HEK293 (cell line): Measurements from ENCODE around the gene WWOX.

Experiments
- CTCF ChIA-PET: fragments of 350-600 bp; formaldehyde crosslinking; extraction: SDS; loops from one replicate; lab custom pipeline; 2021; ENCODE audit warnings: antibody characterized with exemption; lab: Yijun Ruan, JAX
- POLR2A ChIA-PET: fragments of 300-600 bp; formaldehyde crosslinking; extraction: SDS; loops from one replicate; lab custom pipeline; 2020; ENCODE audit warnings: antibody characterized with exemption, inconsistent platforms; lab: Yijun Ruan, JAX
- H3K27ac ChIP-seq: fragments of 200-500 bp; sonication (Bioruptor generic); 2 replicates; pipeline ENCODE4 v1.5.1; 2014; ENCODE audit warnings: low read depth, low read length, control low read depth, inconsistent platforms; ENCODE audit errors: extremely low read depth
- H3K36me3 ChIP-seq, 2 experiments: fragments of 200-500 bp in 1 of 2; sonication (Bioruptor generic) in 1 of 2; 1 replicate in 1 of 2; 2 replicates in 1 of 2; pipeline ENCODE4 v1.5.1; 2014 to 2017; ENCODE audit warnings: inconsistent platforms in 2 of 2, low read length in 2 of 2; ENCODE audit not compliant: control insufficient read depth in 2 of 2, insufficient read depth in 1 of 2
- H3K4me1 ChIP-seq: fragments of 200-500 bp; sonication (Bioruptor generic); 2 replicates; pipeline ENCODE4 v1.5.1; 2014; ENCODE audit warnings: mild to moderate bottlenecking, low read length, inconsistent platforms; ENCODE audit not compliant: control insufficient read depth, insufficient read depth
- H3K4me3 ChIP-seq: 2 replicates; pipeline ENCODE4 v1.5.1; 2011; ENCODE audit warnings: low read depth, mild to moderate bottlenecking, control low read depth, low read length, moderate library complexity
- H3K9me3 ChIP-seq: fragments of 200-500 bp; sonication (Bioruptor generic); 2 replicates; pipeline ENCODE4 v1.5.1; 2014; ENCODE audit warnings: low read depth, low read length, inconsistent platforms; ENCODE audit not compliant: control insufficient read depth, insufficient read depth
- BCL11A ChIP-seq: fragments of 450-650 bp; formaldehyde crosslinking; IDR thresholded peaks from 2 replicates; pipeline ENCODE4 v1.5.1; 2016; ENCODE audit warnings: low read depth, missing biosample characterization, missing genetic modification characterization
- BCL11B ChIP-seq: fragments of 450-650 bp; formaldehyde crosslinking; IDR thresholded peaks from 2 replicates; pipeline ENCODE4 v1.5.1; 2016; ENCODE audit warnings: low read depth, missing biosample characterization, missing genetic modification characterization
- FEZF1 ChIP-seq: fragments of 450-650 bp; formaldehyde crosslinking; IDR thresholded peaks from 2 replicates; pipeline ENCODE4 v1.5.1; 2016; ENCODE audit warnings: missing biosample characterization, missing genetic modification characterization
- HIC1 ChIP-seq: fragments of 450-650 bp; formaldehyde crosslinking; IDR thresholded peaks from 2 replicates; pipeline ENCODE4 v1.5.1; 2016; ENCODE audit warnings: missing biosample characterization, missing genetic modification characterization
- KLF17 ChIP-seq: fragments of 450-650 bp; formaldehyde crosslinking; IDR thresholded peaks from 2 replicates; pipeline ENCODE4 v1.5.1; 2016; ENCODE audit warnings: missing biosample characterization, missing genetic modification characterization
- KLF9 ChIP-seq: fragments of 450-650 bp; formaldehyde crosslinking; IDR thresholded peaks from 2 replicates; pipeline ENCODE4 v1.5.1; 2016; ENCODE audit warnings: missing biosample characterization, missing genetic modification characterization, low read depth
- SCRT2 ChIP-seq: fragments of 450-650 bp; formaldehyde crosslinking; IDR thresholded peaks from 2 replicates; pipeline ENCODE4 v1.5.1; 2016; ENCODE audit warnings: missing biosample characterization, missing genetic modification characterization
- ZBTB1 ChIP-seq: fragments of 450-650 bp; formaldehyde crosslinking; IDR thresholded peaks from 2 replicates; pipeline ENCODE4 v1.5.1; 2016; ENCODE audit warnings: missing biosample characterization, missing genetic modification characterization
- ZBTB48 ChIP-seq: fragments of 450-650 bp; formaldehyde crosslinking; IDR thresholded peaks from 2 replicates; pipeline ENCODE4 v1.5.1; 2016; ENCODE audit warnings: missing biosample characterization, missing genetic modification characterization
- ZEB2 ChIP-seq: fragments of 450-650 bp; formaldehyde crosslinking; IDR thresholded peaks from 2 replicates; pipeline ENCODE4 v1.5.1; 2016; ENCODE audit warnings: missing biosample characterization, missing genetic modification characterization
- ZFHX2 ChIP-seq: fragments of 450-650 bp; formaldehyde crosslinking; conservative IDR thresholded peaks from 2 replicates; pipeline ENCODE4 v1.5.1; 2016; ENCODE audit warnings: missing biosample characterization, missing genetic modification characterization
- ZNF121 ChIP-seq: fragments of 450-650 bp; formaldehyde crosslinking; IDR thresholded peaks from 2 replicates; pipeline ENCODE4 v1.5.1; 2016; ENCODE audit warnings: missing biosample characterization, missing genetic modification characterization
- ZNF16 ChIP-seq: fragments of 450-650 bp; formaldehyde crosslinking; IDR thresholded peaks from 2 replicates; pipeline ENCODE4 v1.5.1; 2016; ENCODE audit warnings: low read depth, missing biosample characterization, missing genetic modification characterization
- ZNF214 ChIP-seq: fragments of 450-650 bp; formaldehyde crosslinking; IDR thresholded peaks from 2 replicates; pipeline ENCODE4 v1.5.1; 2017; ENCODE audit warnings: missing biosample characterization, mild to moderate bottlenecking, missing genetic modification characterization, borderline replicate concordance
- ZNF24 ChIP-seq: fragments of 450-650 bp; formaldehyde crosslinking; IDR thresholded peaks from 2 replicates; pipeline ENCODE4 v1.5.1; 2016; ENCODE audit warnings: missing biosample characterization, missing genetic modification characterization
- ZNF26 ChIP-seq: fragments of 450-650 bp; formaldehyde crosslinking; IDR thresholded peaks from 2 replicates; pipeline ENCODE4 v1.5.1; 2016; ENCODE audit warnings: missing biosample characterization, missing genetic modification characterization
- ZNF362 ChIP-seq: fragments of 450-650 bp; formaldehyde crosslinking; IDR thresholded peaks from 2 replicates; pipeline ENCODE4 v1.5.1; 2016; ENCODE audit warnings: missing biosample characterization, missing genetic modification characterization
- ZNF423 ChIP-seq: fragments of 450-650 bp; formaldehyde crosslinking; IDR thresholded peaks from 2 replicates; pipeline ENCODE4 v1.5.1; 2016; ENCODE audit warnings: missing biosample characterization, missing genetic modification characterization
- ZNF48 ChIP-seq: fragments of 450-650 bp; formaldehyde crosslinking; IDR thresholded peaks from 2 replicates; pipeline ENCODE4 v1.5.1; 2016; ENCODE audit warnings: missing biosample characterization, missing genetic modification characterization
- ZNF488 ChIP-seq: fragments of 450-650 bp; formaldehyde crosslinking; IDR thresholded peaks from 2 replicates; pipeline ENCODE4 v1.5.1; 2016; ENCODE audit warnings: missing biosample characterization, missing genetic modification characterization
- ZNF707 ChIP-seq: fragments of 450-650 bp; formaldehyde crosslinking; IDR thresholded peaks from 2 replicates; pipeline ENCODE4 v1.5.1; 2016; ENCODE audit warnings: missing biosample characterization, missing genetic modification characterization
- ZNF747 ChIP-seq: fragments of 450-650 bp; formaldehyde crosslinking; IDR thresholded peaks from 2 replicates; pipeline ENCODE4 v1.5.1; 2016; ENCODE audit warnings: missing biosample characterization, missing genetic modification characterization
- ZSCAN23 ChIP-seq: fragments of 450-650 bp; formaldehyde crosslinking; IDR thresholded peaks from 2 replicates; pipeline ENCODE4 v1.5.1; 2016; ENCODE audit warnings: missing biosample characterization, missing genetic modification characterization
- TF ChIP-seq, protein P1 (sequence below): fragments of 450-650 bp; formaldehyde crosslinking; IDR thresholded peaks from 2 replicates; pipeline ENCODE4 v1.5.1; 2017; ENCODE audit warnings: missing biosample characterization, missing genetic modification characterization

The WWOX gene

GRCh38 chr16:78435260-78435659 lies 335.8 kb downstream of the WWOX start:
- ChIA-PET CTCF (interaction anchor here (0.7 to 4.2 kb wide), 4 partner anchors 9 to 21 kb away, joined by 3 to 37 read pairs (median 10); no protein-coding TSS in a partner anchor), POLR2A (no interaction called here)
- Histone ChIP-seq H3K4me3 (no peak overlapping the region), H3K36me3 (peaks cover 0 to 4% of the 10 kb centered on the region in 2 experiments; a peak in 1 of 3 replicates), H3K27ac (no peak overlapping the region), H3K4me1 (no peaks in the 10 kb centered on the region), H3K9me3 (no peaks in the 10 kb centered on the region)
- no peak for TF ChIP-seq ZNF214 (tag by site-specific recombination)
- no peak for TF ChIP-seq BCL11B (tag by site-specific recombination)

DNA sequence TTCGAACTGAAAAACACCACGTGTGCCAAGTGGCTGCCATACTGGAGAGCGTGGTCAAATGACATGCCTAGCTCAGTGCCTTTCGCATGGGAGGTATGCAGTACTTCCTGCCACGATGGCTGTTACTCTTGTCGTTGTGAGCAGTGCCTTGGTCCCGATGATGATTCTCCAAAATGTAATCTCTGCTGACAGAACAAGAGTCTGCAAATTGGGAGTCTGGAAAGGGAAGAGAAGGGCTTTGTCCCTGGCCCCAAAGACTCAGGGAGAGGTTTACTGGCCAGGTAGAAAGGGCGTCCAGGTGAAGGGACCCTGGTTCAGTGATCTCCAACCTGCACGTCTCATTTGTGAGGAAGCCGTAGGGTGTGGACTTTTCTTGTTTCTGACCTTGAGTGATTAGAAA lies 336.6 kb downstream of the WWOX start:
- H3K4me3 ChIP-seq, result no peak overlapping the region
- no peak for TF ChIP-seq HIC1 (tag by site-specific recombination)
- no peak for TF ChIP-seq ZNF488 (tag by site-specific recombination)
- TF ChIP-seq ZNF747, result no peak
- no peak for TF ChIP-seq ZSCAN23
- no peak for TF ChIP-seq ZNF121 (tag by site-specific recombination)
- no peak for TF ChIP-seq ZNF707 (tag by site-specific recombination)
- TF ChIP-seq ZNF16 (tag by site-specific recombination), result no peak
- no peak for TF ChIP-seq ZNF48 (tag by site-specific recombination)
- no peak for TF ChIP-seq ZBTB48 (tag by site-specific recombination)
- no peak for TF ChIP-seq SCRT2 (tag by site-specific recombination)
- no peak for TF ChIP-seq KLF9 (tag by site-specific recombination)
- TF ChIP-seq FEZF1, result no peak
- no peak for TF ChIP-seq ZEB2 (tag by site-specific recombination)
- TF ChIP-seq ZNF362 (tag by site-specific recombination), result no peak
- no peak for TF ChIP-seq ZBTB1 (tag by site-specific recombination)
- no peak for TF ChIP-seq ZNF423 (tag by site-specific recombination)
- no peak for TF ChIP-seq ZNF24
- H3K9me3 ChIP-seq, result no peaks in the 10 kb centered on the region
- H3K4me1 ChIP-seq, result no peaks in the 10 kb centered on the region
- CTCF ChIA-PET, result interaction anchor here (0.7 to 4.2 kb wide), 8 partner anchors 10 to 533 kb away, joined by 3 to 37 read pairs (median 5); no protein-coding TSS in a partner anchor
- no peak overlapping the region for H3K27ac ChIP-seq
- POLR2A ChIA-PET, result no interaction called here
- H3K36me3 ChIP-seq, result peaks cover 0 to 4% of the 10 kb centered on the region in 2 experiments; a peak in 1 of 3 replicates

- CTCF ChIA-PET, result interaction anchor here (0.6 to 4.2 kb wide), 8 partner anchors 11 to 111 kb away, joined by 3 to 37 read pairs (median 5); no protein-coding TSS in a partner anchor
- H3K4me1 ChIP-seq, result no peaks in the 10 kb centered on the region
- peaks cover 0 to 4% of the 10 kb centered on the region in 2 experiments; a peak in 1 of 3 replicates for H3K36me3 ChIP-seq
- no peak overlapping the region for H3K27ac ChIP-seq
- no peaks in the 10 kb centered on the region for H3K9me3 ChIP-seq
- H3K4me3 ChIP-seq, result no peak overlapping the region
- POLR2A ChIA-PET, result no interaction called here
- no peak for TF ChIP-seq ZNF26
- TF ChIP-seq ZEB2 (tag by site-specific recombination), result no peak
- no peak for TF ChIP-seq FEZF1
- no peak for TF ChIP-seq KLF17 (tag by site-specific recombination)
- TF ChIP-seq BCL11A, result no peak
- TF ChIP-seq, protein P1, sequence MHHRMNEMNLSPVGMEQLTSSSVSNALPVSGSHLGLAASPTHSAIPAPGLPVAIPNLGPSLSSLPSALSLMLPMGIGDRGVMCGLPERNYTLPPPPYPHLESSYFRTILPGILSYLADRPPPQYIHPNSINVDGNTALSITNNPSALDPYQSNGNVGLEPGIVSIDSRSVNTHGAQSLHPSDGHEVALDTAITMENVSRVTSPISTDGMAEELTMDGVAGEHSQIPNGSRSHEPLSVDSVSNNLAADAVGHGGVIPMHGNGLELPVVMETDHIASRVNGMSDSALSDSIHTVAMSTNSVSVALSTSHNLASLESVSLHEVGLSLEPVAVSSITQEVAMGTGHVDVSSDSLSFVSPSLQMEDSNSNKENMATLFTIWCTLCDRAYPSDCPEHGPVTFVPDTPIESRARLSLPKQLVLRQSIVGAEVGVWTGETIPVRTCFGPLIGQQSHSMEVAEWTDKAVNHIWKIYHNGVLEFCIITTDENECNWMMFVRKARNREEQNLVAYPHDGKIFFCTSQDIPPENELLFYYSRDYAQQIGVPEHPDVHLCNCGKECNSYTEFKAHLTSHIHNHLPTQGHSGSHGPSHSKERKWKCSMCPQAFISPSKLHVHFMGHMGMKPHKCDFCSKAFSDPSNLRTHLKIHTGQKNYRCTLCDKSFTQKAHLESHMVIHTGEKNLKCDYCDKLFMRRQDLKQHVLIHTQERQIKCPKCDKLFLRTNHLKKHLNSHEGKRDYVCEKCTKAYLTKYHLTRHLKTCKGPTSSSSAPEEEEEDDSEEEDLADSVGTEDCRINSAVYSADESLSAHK (tag by site-specific recombination), result no peak
- no peak for TF ChIP-seq ZFHX2 (tag by site-specific recombination)
- TF ChIP-seq ZBTB48 (tag by site-specific recombination), result no peak
These were observed 337.4 kb downstream of the WWOX start for GRCh38 chr16:78436846-78437245.
